OCI-LY7 (cell line): Measurements from ENCODE around the gene CCDC186. TPM values are rescaled to one million over a fixed set of nuclear protein-coding genes. Genes with fewer than 3 reads are reported as not detected.

Source experiments
- BruUV-seq: library from RNA; stranded (reverse); fragments of 400-500 nt; replicated peaks from 2 replicates; lab custom pipeline; 2021; lab: Mats Ljungman, UMichigan
- CTCF ChIA-PET: fragments of 300-600 bp; sonication (Branson Sonifier 250); formaldehyde crosslinking; loops from one replicate; lab custom pipeline; 2022; ENCODE audit warnings: antibody characterized with exemption; ENCODE audit not compliant: unreplicated experiment; lab: Charles Lee
- POLR2A ChIA-PET: fragments of 300-600 bp; sonication (Branson Sonifier 250); formaldehyde crosslinking; loops from one replicate; lab custom pipeline; 2022; ENCODE audit warnings: antibody characterized with exemption; lab: Charles Lee
- DNase-seq: peaks from one replicate; pipeline ENCODE4 v3.0.0-alpha.2; 2015; ENCODE audit warnings: low spot score
- H2AFZ ChIP-seq: fragments of 200-600 bp; sonication (generic), shearing (Covaris generic); 2 replicates; pipeline ENCODE4 v1.6.1; 2014; ENCODE audit warnings: mild to moderate bottlenecking, antibody characterized with exemption, low read length, moderate library complexity
- H3K27ac ChIP-seq: fragments of 200-600 bp; sonication (generic); 2 replicates; pipeline ENCODE4 v1.5.1; 2014; ENCODE audit warnings: mixed run types, low read depth, mild to moderate bottlenecking, moderate library complexity, low read length, inconsistent platforms; ENCODE audit not compliant: poor library complexity, severe bottlenecking
- H3K36me3 ChIP-seq: fragments of 200-600 bp; sonication (generic); 2 replicates; pipeline ENCODE4 v1.6.1; 2014; ENCODE audit warnings: mild to moderate bottlenecking, antibody characterized with exemption, low read length, moderate library complexity, mixed read lengths; ENCODE audit not compliant: insufficient read depth
- H3K4me1 ChIP-seq: fragments of 200-600 bp; sonication (generic); 2 replicates; pipeline ENCODE4 v1.5.1; 2014; ENCODE audit warnings: mild to moderate bottlenecking, low read length; ENCODE audit not compliant: insufficient read depth, poor library complexity, severe bottlenecking
- H3K4me2 ChIP-seq: fragments of 200-600 bp; sonication (generic); 2 replicates; pipeline ENCODE4 v1.6.1; 2014; ENCODE audit warnings: mild to moderate bottlenecking, low read length
- H3K4me3 ChIP-seq: fragments of 200-600 bp; sonication (generic); 2 replicates; pipeline ENCODE4 v1.5.1; 2014; ENCODE audit warnings: mild to moderate bottlenecking, low read depth, low read length; ENCODE audit not compliant: poor library complexity, severe bottlenecking
- H3K79me2 ChIP-seq: fragments of 200-600 bp; sonication (generic); 2 replicates; pipeline ENCODE4 v1.6.1; 2016; ENCODE audit warnings: low read depth, mild to moderate bottlenecking, low read length, moderate library complexity, mixed read lengths; ENCODE audit not compliant: insufficient read depth
- H3K9me2 ChIP-seq: fragments of 200-600 bp; sonication (generic); 2 replicates; pipeline ENCODE4 v1.6.1; 2016; ENCODE audit warnings: mild to moderate bottlenecking, low read length, mixed read lengths; ENCODE audit not compliant: insufficient read depth
- H3K9me3 ChIP-seq: fragments of 200-600 bp; sonication (generic); 2 replicates; pipeline ENCODE4 v1.6.1; 2014; ENCODE audit warnings: mild to moderate bottlenecking, mixed run types, low read length, mixed read lengths
- H4K20me1 ChIP-seq: fragments of 200-600 bp; sonication (generic); 2 replicates; pipeline ENCODE4 v1.6.1; 2014; ENCODE audit warnings: mild to moderate bottlenecking, antibody characterized with exemption, low read length, moderate library complexity, mixed read lengths; ENCODE audit not compliant: insufficient read depth
- EZH2phosphoT487 ChIP-seq: fragments of 200-600 bp; sonication (generic); IDR thresholded peaks from 2 replicates; pipeline ENCODE4 v1.6.1; 2018; ENCODE audit warnings: low read depth, borderline replicate concordance, mild to moderate bottlenecking, mixed run types, antibody characterized with exemption, low read length, moderate library complexity, mixed read lengths
- intact Hi-C: fragments of 100-400 bp; cut with micrococcal nuclease; formaldehyde crosslinking; loops from one replicate; pipeline ENCODE4 v1.10.0; 2022; ENCODE audit not compliant: unreplicated experiment
- total RNA-seq, 2 experiments: library from RNA; depleted of rRNA in 1 of 2; stranded (reverse); fragments of >200 nt in 1 of 2; shearing (Covaris generic) in 1 of 2; gene quantifications; 2 replicates each; pipeline ENCODE4 v1.2.3, GENCODE V29; 2014 to 2022
- TF ChIP-seq, protein P1 (sequence below): fragments of 200-600 bp; sonication (generic); conservative IDR thresholded peaks from 2 replicates; pipeline ENCODE4 v1.5.1; 2014; ENCODE audit warnings: mild to moderate bottlenecking, antibody characterized with exemption, low read length, moderate library complexity, mixed read lengths

CCDC186 gene
- total RNA-seq, 2 experiments from 2014 or later: 5.3 to 13.1 TPM

DNA sequence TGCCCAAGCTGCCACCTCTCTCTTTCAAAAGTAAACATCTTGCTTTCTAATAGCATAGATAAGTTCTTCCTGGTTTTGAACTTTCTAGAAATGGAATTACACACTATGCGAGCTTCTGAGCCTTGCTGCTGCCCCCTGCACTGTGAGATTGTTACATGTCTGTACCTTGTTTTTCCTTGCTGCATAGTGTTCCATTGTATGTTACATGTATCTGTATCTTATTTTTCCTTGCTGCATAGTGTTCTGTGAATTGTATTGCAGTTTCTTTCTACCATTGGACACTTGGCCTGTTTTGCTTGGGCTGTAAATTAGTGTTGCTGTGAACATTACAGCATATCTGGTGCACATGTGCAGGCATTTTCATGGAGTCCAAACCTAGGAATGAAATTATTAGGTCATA is 41.0 kb upstream of the CCDC186 start:
- H3K9me2 ChIP-seq: no peaks in the 10 kb centered on the region
- POLR2A ChIA-PET: interaction anchor here (0.7 kb wide), 1 partner anchor 91 kb away, joined by 3 read pairs; no protein-coding TSS in a partner anchor
- no peaks in the 10 kb centered on the region for H3K79me2 ChIP-seq
- H3K27ac ChIP-seq: no peak overlapping the region
- no peak overlapping the region for H3K4me3 ChIP-seq
- no peaks in the 10 kb centered on the region for H3K9me3 ChIP-seq
- H4K20me1 ChIP-seq: no peaks in the 10 kb centered on the region
- H3K4me2 ChIP-seq: no peak overlapping the region
- CTCF ChIA-PET: no interaction called here
- intact Hi-C loops: no loop called here
- DNase-seq: no peak
- no peaks in the 10 kb centered on the region for H3K36me3 ChIP-seq
- no peaks in the 10 kb centered on the region for H3K4me1 ChIP-seq
- no peak overlapping the region for H2AFZ ChIP-seq
- TF ChIP-seq, protein P1, sequence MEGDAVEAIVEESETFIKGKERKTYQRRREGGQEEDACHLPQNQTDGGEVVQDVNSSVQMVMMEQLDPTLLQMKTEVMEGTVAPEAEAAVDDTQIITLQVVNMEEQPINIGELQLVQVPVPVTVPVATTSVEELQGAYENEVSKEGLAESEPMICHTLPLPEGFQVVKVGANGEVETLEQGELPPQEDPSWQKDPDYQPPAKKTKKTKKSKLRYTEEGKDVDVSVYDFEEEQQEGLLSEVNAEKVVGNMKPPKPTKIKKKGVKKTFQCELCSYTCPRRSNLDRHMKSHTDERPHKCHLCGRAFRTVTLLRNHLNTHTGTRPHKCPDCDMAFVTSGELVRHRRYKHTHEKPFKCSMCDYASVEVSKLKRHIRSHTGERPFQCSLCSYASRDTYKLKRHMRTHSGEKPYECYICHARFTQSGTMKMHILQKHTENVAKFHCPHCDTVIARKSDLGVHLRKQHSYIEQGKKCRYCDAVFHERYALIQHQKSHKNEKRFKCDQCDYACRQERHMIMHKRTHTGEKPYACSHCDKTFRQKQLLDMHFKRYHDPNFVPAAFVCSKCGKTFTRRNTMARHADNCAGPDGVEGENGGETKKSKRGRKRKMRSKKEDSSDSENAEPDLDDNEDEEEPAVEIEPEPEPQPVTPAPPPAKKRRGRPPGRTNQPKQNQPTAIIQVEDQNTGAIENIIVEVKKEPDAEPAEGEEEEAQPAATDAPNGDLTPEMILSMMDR: no peak
- TF ChIP-seq EZH2phosphoT487: no peak
- no TSS peak for BruUV-seq

DNA sequence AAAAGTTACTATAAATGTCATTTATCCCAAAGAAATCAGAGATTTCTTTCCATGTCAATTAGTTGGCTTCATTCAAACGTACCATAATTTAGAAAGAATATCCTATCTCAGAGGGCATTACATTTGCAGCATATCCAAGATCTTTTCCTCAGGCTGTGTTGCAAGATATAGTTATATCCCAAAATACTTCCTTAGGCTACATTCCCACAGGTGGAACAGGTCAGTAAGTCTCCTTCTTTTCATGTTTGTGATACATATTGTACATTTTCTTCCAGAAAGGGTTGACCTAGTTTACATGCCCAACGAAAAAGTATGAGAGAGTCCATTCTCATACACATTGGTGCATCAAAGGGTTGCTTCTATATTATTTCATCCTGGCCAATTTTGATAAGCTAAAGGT is 38.1 kb upstream of the CCDC186 start:
- no TSS peak for BruUV-seq
- Histone ChIP-seq H4K20me1 (peaks cover 3% of the 10 kb centered on the region; the same call in 1 of the 2 replicates), H3K27ac (no peak overlapping the region), H2AFZ (no peak overlapping the region), H3K4me2 (no peak overlapping the region), H3K79me2 (no peaks in the 10 kb centered on the region), H3K4me1 (no peaks in the 10 kb centered on the region), H3K36me3 (no peaks in the 10 kb centered on the region), H3K9me2 (no peaks in the 10 kb centered on the region), H3K4me3 (no peak overlapping the region), H3K9me3 (no peaks in the 10 kb centered on the region)
- intact Hi-C loops: no loop called here
- TF ChIP-seq, protein P1: no peak
- TF ChIP-seq EZH2phosphoT487: no peak
- ChIA-PET CTCF (no interaction called here), POLR2A (interaction anchor here (0.7 to 1.7 kb wide), 6 partner anchors 10 to 327 kb away, joined by 3 to 5 read pairs (median 4); no protein-coding TSS in a partner anchor)
- no peak for DNase-seq

DNA sequence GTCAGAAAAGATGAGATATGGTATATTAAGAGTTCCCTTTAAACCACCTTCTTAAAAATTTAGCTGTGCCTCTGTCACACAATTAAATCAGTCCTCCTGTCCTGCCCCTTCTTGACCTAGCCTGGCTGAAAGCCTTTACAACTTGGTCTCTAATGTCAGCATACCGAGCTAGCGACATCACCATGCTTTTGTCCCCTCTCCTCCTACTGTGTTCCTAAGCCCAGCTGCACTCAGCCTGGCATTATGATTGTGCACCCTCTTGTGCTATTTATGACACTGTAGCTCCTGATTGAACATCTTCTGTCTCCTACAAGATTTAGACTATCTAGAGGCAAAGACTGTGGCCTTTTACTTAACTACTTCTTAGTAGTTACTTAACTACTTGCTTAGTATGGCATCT is 34.3 kb upstream of the CCDC186 start:
- Histone ChIP-seq H3K9me2 (no peaks in the 10 kb centered on the region), H3K79me2 (no peaks in the 10 kb centered on the region), H3K27ac (no peak overlapping the region), H2AFZ (no peak overlapping the region), H4K20me1 (peaks cover 3% of the 10 kb centered on the region; the same call in 1 of the 2 replicates), H3K9me3 (no peaks in the 10 kb centered on the region), H3K4me1 (no peaks in the 10 kb centered on the region), H3K36me3 (no peaks in the 10 kb centered on the region), H3K4me3 (no peak overlapping the region), H3K4me2 (no peak overlapping the region)
- BruUV-seq: no TSS peak
- no peak for DNase-seq
- ChIA-PET CTCF (no interaction called here), POLR2A (interaction anchor here (0.7 to 0.9 kb wide), 2 partner anchors 92 to 1686 kb away, joined by 3 read pairs; no protein-coding TSS in a partner anchor)
- TF ChIP-seq EZH2phosphoT487: no peak
- TF ChIP-seq, protein P1: no peak
- intact Hi-C loops: no loop called here
